Vein endothelial cell (primary cell): Measurements from ENCODE around the gene MACF1. TPM values are rescaled to one million over a fixed set of nuclear protein-coding genes. Genes with fewer than 3 reads are reported as not detected.

ENCODE experiments used
- total RNA-seq: library from RNA; depleted of rRNA; stranded (reverse); fragments of >200 nt; gene quantifications from 2 replicates; pipeline ENCODE4 v1.2.3, GENCODE V29; 2012

MACF1 gene, protein sequence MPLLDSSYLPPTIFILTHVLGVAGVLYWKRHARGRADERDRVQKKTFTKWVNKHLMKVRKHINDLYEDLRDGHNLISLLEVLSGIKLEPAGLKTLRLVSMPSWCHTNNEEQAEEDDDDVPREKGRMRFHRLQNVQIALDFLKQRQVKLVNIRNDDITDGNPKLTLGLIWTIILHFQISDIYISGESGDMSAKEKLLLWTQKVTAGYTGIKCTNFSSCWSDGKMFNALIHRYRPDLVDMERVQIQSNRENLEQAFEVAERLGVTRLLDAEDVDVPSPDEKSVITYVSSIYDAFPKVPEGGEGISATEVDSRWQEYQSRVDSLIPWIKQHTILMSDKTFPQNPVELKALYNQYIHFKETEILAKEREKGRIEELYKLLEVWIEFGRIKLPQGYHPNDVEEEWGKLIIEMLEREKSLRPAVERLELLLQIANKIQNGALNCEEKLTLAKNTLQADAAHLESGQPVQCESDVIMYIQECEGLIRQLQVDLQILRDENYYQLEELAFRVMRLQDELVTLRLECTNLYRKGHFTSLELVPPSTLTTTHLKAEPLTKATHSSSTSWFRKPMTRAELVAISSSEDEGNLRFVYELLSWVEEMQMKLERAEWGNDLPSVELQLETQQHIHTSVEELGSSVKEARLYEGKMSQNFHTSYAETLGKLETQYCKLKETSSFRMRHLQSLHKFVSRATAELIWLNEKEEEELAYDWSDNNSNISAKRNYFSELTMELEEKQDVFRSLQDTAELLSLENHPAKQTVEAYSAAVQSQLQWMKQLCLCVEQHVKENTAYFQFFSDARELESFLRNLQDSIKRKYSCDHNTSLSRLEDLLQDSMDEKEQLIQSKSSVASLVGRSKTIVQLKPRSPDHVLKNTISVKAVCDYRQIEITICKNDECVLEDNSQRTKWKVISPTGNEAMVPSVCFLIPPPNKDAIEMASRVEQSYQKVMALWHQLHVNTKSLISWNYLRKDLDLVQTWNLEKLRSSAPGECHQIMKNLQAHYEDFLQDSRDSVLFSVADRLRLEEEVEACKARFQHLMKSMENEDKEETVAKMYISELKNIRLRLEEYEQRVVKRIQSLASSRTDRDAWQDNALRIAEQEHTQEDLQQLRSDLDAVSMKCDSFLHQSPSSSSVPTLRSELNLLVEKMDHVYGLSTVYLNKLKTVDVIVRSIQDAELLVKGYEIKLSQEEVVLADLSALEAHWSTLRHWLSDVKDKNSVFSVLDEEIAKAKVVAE (N-terminal part only)
- 607 and 629 TPM in 2 replicates for total RNA-seq

DNA sequence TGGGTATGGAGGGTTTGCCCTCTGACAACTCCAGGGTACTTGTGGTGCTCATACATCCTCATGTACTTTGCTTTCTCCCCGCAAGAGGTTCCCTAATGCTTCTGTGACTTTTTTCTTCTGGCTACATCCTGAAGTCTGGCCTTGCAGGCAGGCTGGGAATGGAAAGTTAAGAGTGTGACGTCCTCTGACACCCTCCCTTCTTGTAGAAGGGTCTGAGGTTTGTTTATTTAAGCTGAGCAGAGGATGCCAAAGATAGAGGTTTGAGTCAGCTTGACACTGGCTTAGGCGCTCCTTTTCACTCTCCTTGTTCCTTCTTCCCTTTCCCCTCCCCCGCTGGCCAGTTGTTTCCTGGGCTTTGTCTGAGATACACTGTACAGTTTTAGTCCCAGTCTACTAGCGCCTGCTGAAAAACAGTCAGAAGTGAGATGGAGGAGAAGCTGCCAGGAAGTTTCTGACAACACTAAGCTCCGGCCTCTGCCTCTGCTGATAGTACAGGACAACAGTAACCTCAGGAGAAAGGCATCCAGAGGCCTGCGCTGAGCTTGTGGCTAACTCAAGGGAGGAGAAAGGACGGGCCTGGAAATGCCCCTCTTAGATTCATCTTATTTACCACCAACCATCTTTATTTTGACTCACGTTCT, at the start of gene MACF1:
TSS of gene MACF1 (plus strand) at position 255 of the 641 bp plus-strand sequence. CDS start at position 583, 328 bp downstream.

DNA sequence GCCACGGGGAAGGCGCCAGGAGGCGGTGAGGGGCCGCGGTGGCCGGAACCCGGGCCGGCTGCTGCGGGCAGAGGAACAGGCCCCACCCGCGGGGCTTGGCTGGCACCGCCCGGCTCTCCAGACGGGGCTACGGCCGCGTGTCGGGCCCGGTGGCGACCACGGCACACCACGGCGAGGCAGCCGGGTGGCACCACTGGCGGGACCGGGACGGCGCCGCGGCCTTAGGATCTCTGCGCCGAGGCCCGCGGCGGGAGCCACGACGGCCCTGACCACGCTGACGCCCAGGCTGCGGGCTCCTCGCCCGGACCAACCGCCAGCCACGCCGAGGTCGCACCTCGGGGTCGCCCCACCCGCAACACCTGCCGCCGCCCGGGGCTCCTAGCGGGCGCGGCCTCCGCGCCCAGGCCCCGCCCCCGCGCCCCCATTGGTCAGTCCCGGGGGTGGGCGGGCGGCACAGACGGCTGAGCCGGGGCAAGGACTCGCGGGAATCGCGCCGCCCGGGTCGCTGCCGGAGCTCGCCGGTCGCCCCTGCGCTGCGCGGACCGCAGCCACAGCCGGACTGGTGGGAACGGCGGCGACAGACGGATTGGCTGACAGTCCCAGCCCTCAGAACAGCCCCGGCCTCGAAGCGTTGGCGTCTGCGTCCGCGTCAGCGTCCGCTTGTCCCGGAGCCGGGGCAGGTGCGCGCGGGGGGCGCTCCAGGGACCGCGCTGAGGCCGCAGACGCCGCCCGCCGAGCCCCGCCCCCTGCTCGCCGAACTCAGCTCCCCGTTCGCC, 286.8 kb downstream of the MACF1 start, which contains the start of gene BMP8A:
TSS of gene BMP8A (plus strand) at position 491 of the 776 bp plus-strand sequence. CDS start 356 bp downstream, outside the sequence.

Other genes starting within 250 kb of the MACF1 start
- 48.0 and 49.8 TPM in 2 replicates for gene AKIRIN1, start 213.4 kb upstream of the MACF1 start, total RNA-seq
- gene NDUFS5, start 178.3 kb upstream of the MACF1 start, total RNA-seq, result 294 and 435 TPM in 2 replicates